PFSK-1 (cell line): ENCODE results near the gene LZTS2.

Experiments used
- FOXP2 ChIP-seq: optimal IDR thresholded peaks from 2 replicates; pipeline ENCODE3; 2011; ENCODE audit warnings: borderline replicate concordance, control low read depth, inconsistent platforms; ENCODE audit not compliant: insufficient read depth; ENCODE audit errors: extremely low read length, extremely low read depth
- POLR2AphosphoS5 ChIP-seq: IDR thresholded peaks from 2 replicates; pipeline ENCODE4 v1.6.1; 2012; ENCODE audit warnings: low read depth, mild to moderate bottlenecking, control low read depth, low read length, moderate library complexity
- REST ChIP-seq, 2 experiments: IDR thresholded peaks; 2 replicates each; pipeline versions ENCODE4 v1.6.1 to v1.8.0; 2011 to 2012; ENCODE audit warnings: low read depth in 2 of 2, low read length in 2 of 2, control low read depth in 1 of 2, inconsistent platforms in 1 of 2, mild to moderate bottlenecking in 1 of 2, moderate library complexity in 1 of 2; ENCODE audit not compliant: insufficient read depth in 1 of 2
- SIN3A ChIP-seq: IDR thresholded peaks from 2 replicates; pipeline ENCODE4 v1.6.1; 2012; ENCODE audit warnings: mild to moderate bottlenecking, low read length, moderate library complexity, borderline replicate concordance; ENCODE audit not compliant: insufficient read depth
- TAF1 ChIP-seq: IDR thresholded peaks from 2 replicates; pipeline ENCODE4 v1.6.1; 2012; ENCODE audit warnings: low read length, control low read depth, borderline replicate concordance; ENCODE audit not compliant: insufficient read depth

Gene LZTS2

DNA sequence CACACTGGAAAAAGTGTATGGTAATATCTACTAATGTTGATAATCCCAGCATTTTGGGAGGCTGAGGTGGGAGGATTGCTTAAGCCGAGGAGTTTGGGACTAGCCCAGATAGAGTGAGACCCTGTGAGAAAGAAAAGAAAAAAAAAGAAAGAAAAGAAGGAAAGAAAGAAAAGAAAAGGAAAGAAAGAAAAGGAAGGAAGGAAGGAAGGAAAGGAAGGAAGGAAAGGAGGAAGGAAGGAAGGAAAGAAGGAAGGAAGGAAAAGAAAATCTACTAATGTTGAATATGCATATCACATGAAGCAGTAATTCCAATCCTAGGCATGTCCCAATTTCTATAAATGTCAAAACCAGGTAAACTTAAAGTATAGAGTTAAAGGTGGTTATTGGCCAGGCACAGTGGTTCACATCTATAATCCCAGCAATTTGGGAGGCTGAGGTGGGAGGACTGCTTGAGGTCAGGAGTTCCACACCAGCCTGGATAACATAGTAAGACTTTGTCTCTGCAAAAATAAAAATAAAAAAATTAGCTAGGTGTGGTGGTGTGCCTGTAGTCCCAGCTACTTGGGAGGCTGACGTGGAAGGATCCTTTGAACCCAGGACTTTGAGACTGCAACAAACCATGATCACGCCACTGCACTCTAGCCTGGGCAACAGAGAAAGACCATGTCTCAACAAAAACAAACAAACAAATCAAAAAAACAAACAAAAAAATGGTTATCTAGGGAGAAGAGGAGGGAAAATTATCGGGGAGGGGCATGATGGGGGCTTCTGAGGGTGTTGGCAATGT is 57.0 kb downstream of the LZTS2 start:
- no peak for TF ChIP-seq FOXP2
- TF ChIP-seq POLR2AphosphoS5 = no peak
- TF ChIP-seq TAF1 = no peak
- no peak for TF ChIP-seq REST (IDR thresholded peaks at IDR 0.05; ENCODE audit: insufficient read depth in 1 of 2, low read depth in 2 of 2, low read length in 2 of 2)
- TF ChIP-seq SIN3A = no peak
